CD8-positive, alpha-beta memory T cell (primary cell): ENCODE data around the gene TMEM221. TPM values are rescaled to one million over a fixed set of nuclear protein-coding genes. Genes with fewer than 3 reads are reported as not detected.
"Not testable (repeated sequence)": the region's sequence is repeated elsewhere in the genome, so short reads cannot be mapped to it uniquely, and the experiment has no call there.

Experiments
- CTCF ChIA-PET: fragments of 350-600 bp; sonication (Branson Sonifier 250); formaldehyde crosslinking; loops from one replicate; lab custom pipeline; 2021; ENCODE audit warnings: antibody characterized with exemption; lab: Charles Lee
- POLR2A ChIA-PET: fragments of 350-600 bp; sonication (Branson Sonifier 250); formaldehyde crosslinking; loops from one replicate; lab custom pipeline; 2021; ENCODE audit warnings: antibody characterized with exemption; lab: Charles Lee
- DNase-seq, 5 donors: peaks; one replicate each; pipeline versions ENCODE4 v3.0.0 to v3.0.0-alpha.2; 2020 to 2022; ENCODE audit warnings: mixed read lengths in 1 of 5
- H3K27ac ChIP-seq: one replicate; pipeline ENCODE4 v1.7.0; 2013; ENCODE audit warnings: low read depth, mild to moderate bottlenecking, low read length, moderate library complexity
- H3K27me3 ChIP-seq: 2 replicates; pipeline ENCODE4 v1.7.0; 2013; ENCODE audit warnings: low read length, mild to moderate bottlenecking; ENCODE audit not compliant: insufficient read depth, poor library complexity, severe bottlenecking
- H3K36me3 ChIP-seq: 2 replicates; pipeline ENCODE4 v1.7.0; 2013; ENCODE audit warnings: mild to moderate bottlenecking, low read length, moderate library complexity; ENCODE audit not compliant: insufficient read depth
- H3K4me1 ChIP-seq: 2 replicates; pipeline ENCODE4 v1.7.0; 2013; ENCODE audit warnings: mild to moderate bottlenecking, low read length, moderate library complexity; ENCODE audit not compliant: insufficient read depth
- H3K4me3 ChIP-seq: 2 replicates; pipeline ENCODE4 v1.7.0; 2013; ENCODE audit warnings: mild to moderate bottlenecking, low read length
- H3K9me3 ChIP-seq: 2 replicates; pipeline ENCODE4 v1.7.0; 2013; ENCODE audit warnings: mild to moderate bottlenecking, low read length
- H3K27ac Mint-ChIP-seq, 8 donors: one replicate each; pipeline ENCODE4 v1.8.0; 2020 to 2021; ENCODE audit warnings: mixed read lengths in 8 of 8, mild to moderate bottlenecking in 6 of 8, inconsistent platforms in 3 of 8, moderate library complexity in 3 of 8
- H3K27me3 Mint-ChIP-seq, 2 donors: one replicate each; pipeline ENCODE4 v1.8.0; 2020 to 2021; ENCODE audit warnings: mixed read lengths in 2 of 2, mild to moderate bottlenecking in 1 of 2, moderate library complexity in 1 of 2
- H3K36me3 Mint-ChIP-seq, 3 donors: one replicate each; pipeline ENCODE4 v1.8.0; 2020 to 2021; ENCODE audit warnings: mixed read lengths in 3 of 3, inconsistent platforms in 1 of 3, mild to moderate bottlenecking in 1 of 3
- H3K4me1 Mint-ChIP-seq, 3 donors: one replicate each; pipeline ENCODE4 v1.8.0; 2020 to 2021; ENCODE audit warnings: mixed read lengths in 3 of 3, inconsistent platforms in 1 of 3, mild to moderate bottlenecking in 1 of 3
- H3K4me3 Mint-ChIP-seq, 7 donors: one replicate each; pipeline ENCODE4 v1.8.0; 2020 to 2021; ENCODE audit warnings: mixed read lengths in 7 of 7, mild to moderate bottlenecking in 6 of 7, moderate library complexity in 4 of 7, inconsistent platforms in 2 of 7
- H3K9me3 Mint-ChIP-seq, 5 donors: one replicate each; pipeline ENCODE4 v1.8.0; 2020 to 2022; ENCODE audit warnings: mixed read lengths in 5 of 5, mild to moderate bottlenecking in 3 of 5, moderate library complexity in 2 of 5, inconsistent platforms in 1 of 5
- polyA plus RNA-seq: library from polyadenylated mRNA; unstranded; fragments of 300-500 nt; fragmentation: Illumina TruSeq; gene quantifications from one replicate; pipeline ENCODE4 v1.2.3, GENCODE V29; 2021
- total RNA-seq, 2 experiments: library from RNA; stranded (reverse); gene quantifications; one replicate each; pipeline ENCODE4 v1.2.3, GENCODE V29; 2021

Gene TMEM221
- total and polyA plus RNA-seq, 3 experiments from 2014 or later, result not detected

DNA sequence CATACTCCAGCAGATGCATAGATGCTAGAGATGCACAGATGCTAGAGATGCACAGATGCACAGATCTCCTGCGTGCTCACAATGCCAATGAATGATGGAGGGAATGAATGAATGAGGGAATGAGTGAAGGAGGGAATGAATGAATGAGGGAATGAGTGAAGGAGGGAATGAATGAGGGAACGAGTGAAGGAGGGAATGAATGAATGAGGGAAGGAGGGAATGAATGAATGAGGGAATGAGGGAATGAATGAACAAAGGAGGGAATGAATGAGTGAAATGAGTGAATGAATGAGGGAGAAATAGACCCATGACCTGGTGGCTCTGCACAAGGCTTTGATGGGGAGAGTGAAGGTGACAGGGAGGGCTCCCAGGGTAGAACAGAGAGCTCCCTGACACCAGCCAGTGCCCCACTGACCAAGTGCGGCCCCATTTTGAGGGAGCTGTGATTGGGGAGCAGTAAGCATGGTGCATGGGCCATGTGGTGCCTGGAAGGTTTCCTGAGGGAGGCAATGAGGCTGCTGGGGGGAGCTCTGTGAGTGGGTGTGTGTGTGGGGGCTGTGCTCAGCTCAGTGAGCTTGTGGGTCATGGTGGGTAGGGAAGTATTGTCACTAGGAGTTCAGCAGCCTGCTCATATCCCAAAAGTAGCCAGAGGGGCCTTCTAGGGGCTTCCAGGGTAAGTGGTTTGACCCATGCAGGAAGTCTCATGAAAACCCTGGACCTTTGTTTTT is 34.6 kb upstream of the TMEM221 start:
- Mint-ChIP-seq H3K4me3 (no peak overlapping the region), H3K36me3 (no peaks in the 10 kb centered on the region), H3K4me1 (peaks cover 2 to 4% (median 3%) of the 10 kb centered on the region in 3 donors), H3K27me3 (peaks cover 0 to 2% of the 10 kb centered on the region in 2 donors), H3K27ac (peak overlapping the region in 3 of 8 donors; percentile 46 to 77 (median 69)), H3K9me3 (no peaks in the 10 kb centered on the region)
- no peak for DNase-seq
- Histone ChIP-seq H3K36me3 (no peaks in the 10 kb centered on the region), H3K27ac (no peak overlapping the region), H3K27me3 (no peaks in the 10 kb centered on the region), H3K4me1 (peaks cover 8% of the 10 kb centered on the region), H3K4me3 (no peak overlapping the region), H3K9me3 (no peaks in the 10 kb centered on the region)
- CTCF ChIA-PET, result interaction anchor here (0.6 to 1.0 kb wide), 2 partner anchors 13 to 117 kb away, joined by 3 to 4 read pairs; no protein-coding TSS in a partner anchor
- POLR2A ChIA-PET, result no interaction called here

DNA sequence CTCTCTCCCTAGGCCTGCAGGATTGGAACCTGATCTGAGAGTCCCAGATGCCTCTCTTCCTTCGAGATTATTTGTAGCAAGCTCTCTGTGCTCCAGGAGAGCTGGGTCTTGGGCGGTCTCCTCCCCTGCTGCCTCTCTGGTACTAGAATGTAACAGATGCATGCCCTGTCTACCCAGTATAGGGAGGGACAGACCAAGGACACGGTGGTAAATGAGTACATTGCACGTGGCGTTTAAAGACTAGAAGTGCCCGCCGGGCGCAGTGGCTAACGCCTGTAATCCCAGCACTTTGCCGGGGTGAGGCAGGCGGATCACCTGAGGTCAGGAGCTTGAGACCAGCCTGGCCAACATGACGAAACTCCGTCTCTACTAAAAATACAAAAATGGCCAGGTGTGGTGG is 33.5 kb upstream of the TMEM221 start:
- H3K4me3 ChIP-seq, result no peak overlapping the region
- H3K4me1 ChIP-seq, result no peaks in the 10 kb centered on the region
- H3K27ac Mint-ChIP-seq, result no peak overlapping the region
- no peaks in the 10 kb centered on the region for H3K36me3 Mint-ChIP-seq
- DNase-seq, result no peak
- no peaks in the 10 kb centered on the region for H3K9me3 Mint-ChIP-seq
- CTCF ChIA-PET, result no interaction called here
- POLR2A ChIA-PET, result no interaction called here
- H3K27me3 ChIP-seq, result no peaks in the 10 kb centered on the region
- H3K4me3 Mint-ChIP-seq, result no peak overlapping the region
- H3K27ac ChIP-seq, result no peak overlapping the region
- H3K9me3 ChIP-seq, result no peaks in the 10 kb centered on the region
- H3K4me1 Mint-ChIP-seq, result no peaks in the 10 kb centered on the region
- peaks cover 0 to 2% of the 10 kb centered on the region in 2 donors for H3K27me3 Mint-ChIP-seq
- H3K36me3 ChIP-seq, result no peaks in the 10 kb centered on the region

- H3K9me3 Mint-ChIP-seq, result no peaks in the 10 kb centered on the region
- ChIA-PET CTCF (interaction anchor here (1.0 kb wide), 1 partner anchor 17 kb away, joined by 3 read pairs; no protein-coding TSS in a partner anchor), POLR2A (no interaction called here)
- no peak for DNase-seq
- Histone ChIP-seq H3K36me3 (no peaks in the 10 kb centered on the region), H3K9me3 (no peaks in the 10 kb centered on the region), H3K4me1 (no peaks in the 10 kb centered on the region), H3K27me3 (no peaks in the 10 kb centered on the region), H3K27ac (no peak overlapping the region), H3K4me3 (no peak overlapping the region)
- H3K36me3 Mint-ChIP-seq, result no peaks in the 10 kb centered on the region
- H3K27me3 Mint-ChIP-seq, result peaks cover 0 to 2% of the 10 kb centered on the region in 2 donors
- no peaks in the 10 kb centered on the region for H3K4me1 Mint-ChIP-seq
- H3K4me3 Mint-ChIP-seq, result no peak overlapping the region
- no peak overlapping the region for H3K27ac Mint-ChIP-seq
Observed at GRCh38 chr19:17479325-17479791, 30.9 kb upstream of the TMEM221 start.

DNA sequence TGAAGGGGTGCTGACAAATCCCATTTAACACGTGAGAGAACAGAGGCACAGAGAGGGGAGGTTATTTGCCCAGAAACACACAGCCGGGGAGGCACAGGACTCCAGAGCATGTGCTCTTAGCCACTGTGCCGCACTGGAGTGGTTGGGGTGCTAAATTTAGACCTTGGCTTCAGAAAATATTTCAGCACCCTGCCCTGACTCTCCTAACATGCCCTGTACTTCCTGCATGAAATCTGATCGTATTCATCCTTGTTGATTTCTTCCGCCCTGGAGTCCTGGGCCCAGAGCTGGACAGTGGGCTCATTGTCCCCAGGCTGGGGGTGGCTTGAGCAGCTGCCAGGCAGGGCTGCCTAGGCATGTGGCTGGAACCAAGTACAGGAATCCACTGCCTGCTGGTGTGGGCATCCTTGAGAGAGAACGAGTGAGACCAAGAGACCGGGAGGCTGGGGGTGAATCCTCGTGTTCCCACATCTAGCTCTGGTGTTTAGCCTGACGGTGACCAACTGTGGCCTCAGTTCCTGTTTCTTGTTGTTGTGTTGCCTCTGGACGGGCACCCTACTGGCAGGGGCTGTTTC is 27.2 kb upstream of the TMEM221 start:
- no peaks in the 10 kb centered on the region for H3K9me3 ChIP-seq
- Mint-ChIP-seq H3K4me1 (peaks cover 5 to 16% (median 13%) of the 10 kb centered on the region in 3 donors), H3K36me3 (no peaks in the 10 kb centered on the region), H3K9me3 (no peaks in the 10 kb centered on the region), H3K4me3 (no peak overlapping the region), H3K27me3 (no peaks in the 10 kb centered on the region), H3K27ac (peak overlapping the region in 2 of 8 donors; percentile 23 to 75)
- H3K36me3 ChIP-seq, result no peaks in the 10 kb centered on the region
- no peak overlapping the region for H3K4me3 ChIP-seq
- H3K4me1 ChIP-seq, result peaks cover 8% of the 10 kb centered on the region
- ChIA-PET POLR2A (no interaction called here), CTCF (interaction anchor here (1.5 kb wide), 1 partner anchor 98 kb away, joined by 4 read pairs; no protein-coding TSS in a partner anchor)
- H3K27ac ChIP-seq, result no peak overlapping the region
- no peaks in the 10 kb centered on the region for H3K27me3 ChIP-seq
- DNase-seq, result no peak

GRCh38 chr19:17475011-17475540 is 26.6 kb upstream of the TMEM221 start:
- Mint-ChIP-seq H3K4me1 (peaks cover 5 to 16% (median 13%) of the 10 kb centered on the region in 3 donors), H3K4me3 (peak overlapping the region in 1 of 7 donors; percentile 54)
- H3K9me3 ChIP-seq, H3K27me3 Mint-ChIP-seq, POLR2A ChIA-PET, DNase-seq, H3K4me1 ChIP-seq, H3K36me3 Mint-ChIP-seq, H3K4me3 ChIP-seq, H3K27ac ChIP-seq, H3K27ac Mint-ChIP-seq, H3K27me3 ChIP-seq, H3K36me3 ChIP-seq, H3K9me3 Mint-ChIP-seq: not testable (repeated sequence)
- CTCF ChIA-PET, result interaction anchor here (1.0 to 1.5 kb wide), 2 partner anchors 9 to 99 kb away, joined by 3 to 4 read pairs; no protein-coding TSS in a partner anchor

GRCh38 chr19:17473041-17473440 is 24.6 kb upstream of the TMEM221 start:
- Mint-ChIP-seq H3K4me3 (peak overlapping the region in 4 of 7 donors; percentile 15 to 80 (median 42)), H3K27me3 (no peaks in the 10 kb centered on the region), H3K4me1 (peaks cover 17 to 27% (median 24%) of the 10 kb centered on the region in 3 donors), H3K27ac (peak overlapping the region in 3 of 8 donors; percentile 17 to 51 (median 50)), H3K9me3 (no peaks in the 10 kb centered on the region), H3K36me3 (peaks cover 0 to 3% (median 0%) of the 10 kb centered on the region in 3 donors)
- Histone ChIP-seq H3K27me3 (no peaks in the 10 kb centered on the region), H3K4me3 (no peak overlapping the region), H3K36me3 (no peaks in the 10 kb centered on the region), H3K27ac (no peak overlapping the region), H3K9me3 (no peaks in the 10 kb centered on the region), H3K4me1 (peaks cover 19% of the 10 kb centered on the region)
- CTCF ChIA-PET, result interaction anchor here (1.1 kb wide), 1 partner anchor 24 kb away, joined by 3 read pairs; no protein-coding TSS in a partner anchor
- POLR2A ChIA-PET, result no interaction called here
- DNase-seq, result no peak

DNA sequence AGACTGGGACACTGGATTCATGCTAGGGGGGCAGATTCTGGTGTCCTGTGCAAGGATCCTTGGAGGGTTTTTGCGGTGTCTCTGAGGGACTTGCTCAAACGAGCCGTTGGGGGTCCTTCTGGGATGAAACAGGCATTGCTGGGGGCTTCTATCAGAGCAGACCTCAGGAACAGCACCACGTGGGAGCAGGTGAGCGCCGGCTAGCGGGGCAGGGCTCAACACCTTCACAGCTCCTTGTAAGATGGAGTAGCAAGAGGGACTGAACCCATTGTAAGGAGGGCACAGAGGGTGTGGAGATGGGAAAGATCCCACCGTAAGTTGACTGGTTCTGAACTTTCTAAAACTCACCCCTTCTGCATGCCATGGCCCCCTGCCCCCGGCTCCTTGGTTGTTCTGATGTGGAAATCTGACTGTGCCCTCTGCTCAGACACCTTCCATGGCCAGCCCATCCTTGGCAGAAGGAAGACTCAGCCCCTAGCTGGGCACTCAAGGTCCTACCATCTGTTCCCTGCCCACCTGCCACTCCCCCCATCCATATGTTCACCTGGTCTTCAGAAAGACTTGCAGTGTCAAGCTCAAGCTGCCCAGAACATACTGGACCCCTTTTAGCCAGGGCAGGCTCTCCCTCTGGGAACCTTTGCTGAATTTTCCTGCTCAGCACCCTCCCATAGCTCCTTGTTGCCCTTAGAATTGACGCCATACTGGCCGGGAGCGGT is 23.1 kb upstream of the TMEM221 start:
- Mint-ChIP-seq H3K27me3 (no peaks in the 10 kb centered on the region), H3K4me1 (peaks cover 17 to 27% (median 24%) of the 10 kb centered on the region in 3 donors), H3K9me3 (no peaks in the 10 kb centered on the region), H3K27ac (peak overlapping the region in 6 of 8 donors; percentile 28 to 90 (median 76)), H3K4me3 (peak overlapping the region; percentile 89 to 98 (median 94)), H3K36me3 (peaks cover 0 to 3% (median 0%) of the 10 kb centered on the region in 3 donors)
- H3K9me3 ChIP-seq, result no peaks in the 10 kb centered on the region
- no peaks in the 10 kb centered on the region for H3K27me3 ChIP-seq
- ChIA-PET CTCF (interaction anchor here (2.6 kb wide), 1 partner anchor 25 kb away, joined by 11 read pairs; no protein-coding TSS in a partner anchor), POLR2A (interaction anchor here (0.5 to 0.6 kb wide), 2 partner anchors 292 to 581 kb away, joined by 4 read pairs; no protein-coding TSS in a partner anchor)
- no peak overlapping the region for H3K27ac ChIP-seq
- no peaks in the 10 kb centered on the region for H3K36me3 ChIP-seq
- H3K4me1 ChIP-seq, result peaks cover 19% of the 10 kb centered on the region
- H3K4me3 ChIP-seq, result no peak overlapping the region
- DNase-seq, result no peak
